ELF-1 (cell line): Measurements from ENCODE around the gene STK4.
"Not testable (repeated sequence)": the region's sequence is repeated elsewhere in the genome, so short reads cannot be mapped to it uniquely, and the experiment has no call there.

ENCODE experiments used
- DNase-seq: peaks from one replicate; pipeline ENCODE4 v3.0.0-alpha.2; 2016; ENCODE audit warnings: low read depth, low spot score

The STK4 gene

GRCh38 chr20:44983093-44983674 lies 16.9 kb downstream of the STK4 start:
- DNase-seq: no peak

- no peak for DNase-seq
Observed at GRCh38 chr20:44988631-44989171, 22.4 kb downstream of the STK4 start.

GRCh38 chr20:44990425-44990824 lies 24.1 kb downstream of the STK4 start:
- DNase-seq: no peak

GRCh38 chr20:44990957-44991356 lies 24.6 kb downstream of the STK4 start:
- no peak for DNase-seq

GRCh38 chr20:44993343-44993742 lies 27.0 kb downstream of the STK4 start:
- no peak for DNase-seq

GRCh38 chr20:44997171-44997570 lies 30.9 kb downstream of the STK4 start:
- no peak for DNase-seq

GRCh38 chr20:44997668-44998067 lies 31.4 kb downstream of the STK4 start:
- no peak for DNase-seq

GRCh38 chr20:45008521-45009049 lies 42.3 kb downstream of the STK4 start:
- DNase-seq: no peak

GRCh38 chr20:45010399-45010828 lies 44.1 kb downstream of the STK4 start:
- DNase-seq: no peak

GRCh38 chr20:45011108-45011526 lies 44.8 kb downstream of the STK4 start:
- DNase-seq: no peak

GRCh38 chr20:45012682-45013302 lies 46.5 kb downstream of the STK4 start:
- peak; percentile 37 for DNase-seq

GRCh38 chr20:45014131-45014530 lies 47.8 kb downstream of the STK4 start:
- not testable (repeated sequence) for DNase-seq

- no peak for DNase-seq
Observed at GRCh38 chr20:45014671-45015415, 48.5 kb downstream of the STK4 start.

GRCh38 chr20:45016089-45016671 lies 49.9 kb downstream of the STK4 start:
- no peak for DNase-seq

GRCh38 chr20:45017281-45017680 lies 51.0 kb downstream of the STK4 start:
- DNase-seq: no peak

- DNase-seq: no peak
Observed at GRCh38 chr20:45017857-45018256, 51.5 kb downstream of the STK4 start.

- no peak for DNase-seq
Observed at GRCh38 chr20:45019027-45019761, 52.9 kb downstream of the STK4 start.

GRCh38 chr20:45019762-45020123 lies 53.4 kb downstream of the STK4 start:
- DNase-seq: no peak

- no peak for DNase-seq
Observed at GRCh38 chr20:45020236-45020886, 54.0 kb downstream of the STK4 start.

- no peak for DNase-seq
Observed at GRCh38 chr20:45021631-45022030, 55.3 kb downstream of the STK4 start.

- DNase-seq: not testable (repeated sequence)
Observed at GRCh38 chr20:45023140-45023539, 56.8 kb downstream of the STK4 start.
